Measurements from ENCODE around the gene PRKAA1. TPM values are rescaled to one million over a fixed set of nuclear protein-coding genes. Genes with fewer than 3 reads are reported as not detected.
"Not testable (repeated sequence)": the region's sequence is repeated elsewhere in the genome, so short reads cannot be mapped to it uniquely, and the experiment has no call there.

Gene PRKAA1
- total RNA-seq, 2 donors from 2014 or later = 92.3 to 94.9 TPM

DNA sequence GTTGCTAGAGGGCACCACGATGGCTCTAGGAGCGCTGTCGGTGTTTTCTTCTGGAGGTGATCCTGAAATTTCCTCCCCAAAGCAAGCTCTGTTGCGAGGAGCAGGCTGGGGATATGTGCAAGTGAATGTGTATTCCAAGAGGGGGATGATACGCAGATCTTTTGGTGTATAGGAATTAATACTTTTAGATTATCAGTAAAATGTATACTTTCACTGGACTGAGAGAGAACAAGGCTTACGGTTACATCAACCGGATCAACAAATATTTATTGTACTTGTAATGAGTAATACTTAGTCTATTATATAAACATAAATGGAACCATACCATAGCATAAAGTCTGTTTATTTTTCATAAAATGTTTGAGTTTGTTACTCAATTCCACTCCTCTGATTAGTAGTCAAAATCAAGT is 632 bp upstream of the PRKAA1 start:
- no peaks in the 10 kb centered on the region for H3K36me3 Mint-ChIP-seq
- no peak for DNase-seq (ENCODE audit: low spot score)
- peaks cover 33 to 38% of the 10 kb centered on the region in 2 donors for H3K4me1 Mint-ChIP-seq (ENCODE audit: low read depth in 2 of 2)
- no peaks in the 10 kb centered on the region for H3K27me3 Mint-ChIP-seq
- H3K9me3 Mint-ChIP-seq = no peaks in the 10 kb centered on the region
- H3K27ac Mint-ChIP-seq = peak overlapping the region; percentile 85 to 92
- peak overlapping the region; percentile 88 for H3K4me3 Mint-ChIP-seq
- ATAC-seq = no peak

DNA sequence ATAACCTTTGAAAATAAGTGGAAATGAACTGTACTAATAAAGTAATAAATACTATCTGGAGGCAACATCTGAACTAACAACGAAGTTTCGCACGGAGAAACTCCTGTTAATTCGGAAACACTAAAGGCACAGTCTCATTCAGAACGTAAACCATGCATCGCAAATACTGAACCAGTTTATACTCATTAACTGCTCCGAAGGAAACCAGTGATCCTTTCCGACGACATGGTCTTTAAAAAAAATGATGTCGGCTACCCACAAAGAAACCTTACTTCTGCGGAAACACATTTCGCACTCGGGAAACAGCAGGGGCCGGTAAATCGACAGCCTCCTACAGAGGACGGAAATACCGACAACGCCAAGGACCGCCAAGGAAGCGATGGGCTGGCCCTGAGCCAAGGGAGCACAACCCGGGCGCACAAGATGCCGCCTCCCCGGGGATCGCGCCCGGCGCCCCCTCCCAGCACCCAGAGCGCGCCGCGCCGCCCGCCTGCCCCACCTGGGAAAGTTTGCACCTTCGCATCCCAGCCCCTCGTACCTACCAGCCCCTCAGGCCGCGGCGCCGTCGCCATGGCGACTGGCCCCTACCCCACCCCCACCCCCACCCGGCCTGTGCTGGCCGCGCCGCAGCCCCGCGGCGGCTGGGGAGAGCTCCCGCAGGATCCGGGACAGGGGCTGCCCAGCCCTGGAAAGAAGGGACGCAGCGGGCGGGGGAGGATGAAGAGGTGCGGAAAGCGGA is 732 bp downstream of the PRKAA1 start:
- Mint-ChIP-seq H3K27ac (peak overlapping the region; percentile 85 to 92), H3K9me3 (no peaks in the 10 kb centered on the region), H3K4me1 (ENCODE audit: low read depth in 2 of 2) (peaks cover 41 to 46% of the 10 kb centered on the region in 2 donors), H3K36me3 (no peaks in the 10 kb centered on the region), H3K4me3 (peak overlapping the region; percentile 88), H3K27me3 (no peaks in the 10 kb centered on the region)
- ATAC-seq (peak; percentile 74 to 76), DNase-seq (ENCODE audit: low spot score) (peak; percentile 82)

DNA sequence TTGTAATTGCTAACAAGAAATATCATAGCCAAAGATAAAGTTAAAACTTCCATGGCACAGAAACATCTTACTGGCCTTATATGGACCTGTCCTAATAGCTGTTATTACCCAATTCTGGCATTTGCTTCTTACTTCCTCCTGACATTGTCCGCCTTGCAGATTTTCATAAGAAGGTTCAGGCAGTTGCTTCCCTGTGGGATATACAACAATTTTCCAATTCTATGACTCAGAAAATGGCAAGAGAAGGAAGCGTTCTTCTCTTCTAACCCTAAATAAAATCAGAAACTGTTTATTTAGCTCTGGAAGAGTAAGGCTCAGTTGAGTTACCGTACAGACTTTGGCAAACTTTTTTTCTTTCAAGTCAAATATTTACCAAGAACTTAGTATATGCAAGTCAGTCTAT is 1.7 kb downstream of the PRKAA1 start:
- no peaks in the 10 kb centered on the region for H3K36me3 Mint-ChIP-seq
- H3K9me3 Mint-ChIP-seq = no peaks in the 10 kb centered on the region
- no peaks in the 10 kb centered on the region for H3K27me3 Mint-ChIP-seq
- peaks cover 41 to 46% of the 10 kb centered on the region in 2 donors for H3K4me1 Mint-ChIP-seq (ENCODE audit: low read depth in 2 of 2)
- ATAC-seq (no peak), DNase-seq (ENCODE audit: low spot score) (no peak)
- H3K4me3 Mint-ChIP-seq = peak overlapping the region; percentile 88
- peak overlapping the region; percentile 85 to 92 for H3K27ac Mint-ChIP-seq

DNA sequence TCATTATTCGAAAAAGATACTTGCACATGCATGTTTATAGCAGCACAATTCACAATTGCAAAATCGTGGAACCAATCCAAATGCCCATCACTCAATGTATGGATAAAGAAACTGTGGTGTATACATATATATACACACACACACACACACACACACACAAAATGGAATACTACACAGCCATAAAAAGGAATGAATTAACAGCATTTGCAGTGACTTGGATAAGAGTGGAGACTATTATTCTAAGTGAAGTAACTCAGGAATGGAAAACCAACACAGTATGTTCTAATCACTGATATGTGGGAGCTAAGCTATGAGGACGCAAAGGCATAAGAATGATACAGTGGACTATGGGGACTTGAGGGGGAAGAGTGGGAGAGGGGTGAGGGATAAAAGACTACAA is 3.3 kb downstream of the PRKAA1 start:
- not testable (repeated sequence) for H3K27ac Mint-ChIP-seq; H3K4me3 Mint-ChIP-seq; ATAC-seq; H3K36me3 Mint-ChIP-seq; DNase-seq (ENCODE audit: low spot score); H3K27me3 Mint-ChIP-seq; H3K9me3 Mint-ChIP-seq
- peaks cover 46 to 53% of the 10 kb centered on the region in 2 donors for H3K4me1 Mint-ChIP-seq (ENCODE audit: low read depth in 2 of 2)

DNA sequence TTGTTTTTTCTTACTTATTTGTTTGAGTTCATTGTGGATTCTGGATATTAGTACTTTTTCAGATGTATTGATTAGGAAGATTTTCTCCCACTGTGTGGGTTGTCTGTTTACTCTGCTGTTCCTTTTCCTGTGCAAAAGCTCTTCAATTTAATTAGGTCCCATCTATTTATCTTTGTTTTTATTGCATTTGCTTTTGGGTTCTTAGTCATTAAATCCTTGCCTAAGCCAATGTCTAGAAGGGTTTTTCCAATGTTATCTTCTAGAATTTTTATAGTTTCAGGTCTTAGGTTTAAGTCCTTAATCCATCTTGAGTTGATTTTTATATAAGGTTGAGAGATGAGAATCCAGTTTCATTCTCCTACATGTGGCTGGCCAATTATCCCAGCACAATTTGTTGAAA is 3.8 kb downstream of the PRKAA1 start:
- not testable (repeated sequence) for H3K4me3 Mint-ChIP-seq; H3K9me3 Mint-ChIP-seq; DNase-seq (ENCODE audit: low spot score); H3K27ac Mint-ChIP-seq; H3K36me3 Mint-ChIP-seq; H3K27me3 Mint-ChIP-seq; ATAC-seq
- peaks cover 47 to 56% of the 10 kb centered on the region in 2 donors for H3K4me1 Mint-ChIP-seq (ENCODE audit: low read depth in 2 of 2)

DNA sequence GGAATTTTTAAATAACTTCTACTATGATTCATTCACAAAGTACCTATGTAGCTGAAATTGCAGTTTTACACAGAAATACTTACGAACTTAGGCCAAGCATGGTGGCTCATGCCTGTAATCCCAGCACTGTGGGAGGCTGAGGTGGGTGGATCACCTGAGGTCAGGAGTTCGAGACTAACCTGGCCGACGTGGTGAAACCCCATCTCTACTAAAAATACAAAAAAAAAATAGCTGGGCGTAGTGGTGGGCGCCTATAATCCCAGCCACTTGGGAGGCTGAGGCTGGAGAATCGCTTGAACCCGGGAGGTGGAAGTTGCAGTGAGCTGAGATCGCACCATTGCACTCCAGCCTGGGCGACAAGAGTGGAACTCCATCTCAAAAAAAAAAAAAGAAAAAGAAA is 5.5 kb downstream of the PRKAA1 start:
- H3K27me3 Mint-ChIP-seq; DNase-seq (ENCODE audit: low spot score); H3K27ac Mint-ChIP-seq; H3K9me3 Mint-ChIP-seq; ATAC-seq; H3K4me3 Mint-ChIP-seq; H3K36me3 Mint-ChIP-seq: not testable (repeated sequence)
- peaks cover 51 to 62% of the 10 kb centered on the region in 2 donors for H3K4me1 Mint-ChIP-seq (ENCODE audit: low read depth in 2 of 2)

DNA sequence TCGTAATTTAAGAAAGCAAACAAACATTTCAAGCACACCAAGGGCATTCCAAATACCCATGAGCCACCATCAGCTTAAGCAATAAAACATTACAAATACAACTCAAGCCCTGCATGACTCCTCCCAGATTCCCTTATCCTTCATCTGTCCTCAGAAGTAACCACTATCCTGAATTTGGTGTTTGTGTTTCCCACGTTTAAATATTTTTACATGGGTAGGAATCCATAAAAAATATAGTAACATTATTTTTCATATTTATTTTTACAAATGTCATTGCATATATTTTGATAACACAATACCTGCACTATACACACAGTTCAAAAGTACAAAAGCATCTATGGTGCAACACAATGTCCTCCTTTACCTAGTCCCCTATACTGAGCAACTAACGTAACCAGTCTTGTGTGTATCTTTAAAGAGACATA is 6.4 kb downstream of the PRKAA1 start:
- Mint-ChIP-seq H3K36me3 (peaks cover 7% of the 10 kb centered on the region), H3K4me1 (ENCODE audit: low read depth in 2 of 2) (peaks cover 54 to 59% of the 10 kb centered on the region in 2 donors), H3K9me3 (no peaks in the 10 kb centered on the region), H3K27me3 (no peaks in the 10 kb centered on the region), H3K27ac (no peak overlapping the region), H3K4me3 (no peak overlapping the region)
- ATAC-seq = no peak
- DNase-seq (ENCODE audit: low spot score) = no peak

DNA sequence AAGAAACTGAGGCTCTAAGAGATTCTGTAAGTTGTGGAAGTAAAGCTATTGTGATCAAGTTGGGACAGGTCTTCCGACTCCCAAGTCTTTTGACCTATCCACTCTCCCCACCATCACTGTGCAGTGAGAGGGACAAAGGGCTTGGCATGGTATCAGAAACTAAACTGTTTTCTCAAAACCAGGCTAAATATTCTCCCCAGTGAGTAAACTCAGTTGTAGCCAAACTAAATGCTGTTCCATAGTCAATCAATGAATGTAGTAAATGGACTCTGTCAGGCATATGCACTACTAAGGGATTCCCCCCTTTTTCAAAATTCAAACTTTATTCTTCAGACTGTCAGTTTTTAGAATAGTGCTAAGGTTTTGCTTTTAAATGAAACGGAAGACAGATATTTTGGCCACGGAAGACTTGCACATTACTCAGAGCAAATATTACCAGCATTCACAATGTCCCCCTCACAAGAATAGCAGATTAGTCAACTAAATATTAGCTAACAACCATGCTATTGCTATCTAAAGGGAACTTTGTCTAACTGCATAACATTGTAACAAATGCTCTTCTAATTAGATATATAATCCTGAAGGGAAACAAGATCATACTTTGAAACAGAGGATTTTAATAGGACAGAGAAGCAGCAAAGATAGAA is 7.1 kb downstream of the PRKAA1 start:
- Mint-ChIP-seq H3K9me3 (no peaks in the 10 kb centered on the region), H3K36me3 (peaks cover 7% of the 10 kb centered on the region), H3K27me3 (no peaks in the 10 kb centered on the region), H3K27ac (peak overlapping the region in 1 of 2 donors; percentile 19), H3K4me1 (ENCODE audit: low read depth in 2 of 2) (peaks cover 53 to 54% of the 10 kb centered on the region in 2 donors), H3K4me3 (no peak overlapping the region)
- DNase-seq (ENCODE audit: low spot score) (no peak), ATAC-seq (no peak)

DNA sequence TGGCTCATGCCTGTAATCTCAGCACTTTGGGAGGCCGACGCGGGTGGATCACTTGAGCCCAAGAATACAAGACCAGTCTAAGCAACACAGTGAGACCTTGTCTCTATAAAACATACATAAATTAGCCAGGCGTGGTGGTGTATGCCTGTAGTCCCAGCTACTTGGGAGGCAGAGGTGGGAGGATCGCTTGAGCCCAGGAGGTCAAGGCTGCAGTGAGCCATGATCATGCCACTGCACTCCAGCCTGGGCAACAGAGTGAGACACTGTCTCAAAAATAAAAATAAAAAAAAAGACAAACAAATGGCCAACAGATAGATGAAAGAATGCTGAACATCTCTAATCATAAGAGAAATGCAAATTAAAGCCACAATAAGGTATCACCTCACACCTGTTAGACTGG is 9.2 kb downstream of the PRKAA1 start:
- not testable (repeated sequence) for H3K4me3 Mint-ChIP-seq; H3K9me3 Mint-ChIP-seq; ATAC-seq; H3K27ac Mint-ChIP-seq; DNase-seq (ENCODE audit: low spot score); H3K27me3 Mint-ChIP-seq
- H3K36me3 Mint-ChIP-seq = peaks cover 13% of the 10 kb centered on the region
- H3K4me1 Mint-ChIP-seq (ENCODE audit: low read depth in 2 of 2) = peaks cover 46 to 51% of the 10 kb centered on the region in 2 donors

DNA sequence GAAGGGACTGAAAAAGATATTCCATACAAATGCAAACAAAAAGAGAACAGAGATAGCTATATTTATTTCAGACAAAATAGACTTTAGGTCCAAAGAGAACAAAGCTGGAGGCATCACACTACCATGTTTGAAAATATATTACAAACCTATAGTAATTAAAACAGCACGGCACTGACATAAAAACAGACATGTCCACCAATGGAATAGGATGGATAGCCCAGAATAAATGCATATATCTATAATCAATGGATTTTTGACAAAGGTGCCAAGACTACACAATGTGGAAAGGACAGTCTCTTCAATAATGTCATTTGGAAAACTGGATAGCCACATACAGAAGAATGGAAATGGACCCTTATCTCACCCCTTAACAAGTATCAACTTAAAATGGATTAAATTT is 10.2 kb downstream of the PRKAA1 start:
- H3K36me3 Mint-ChIP-seq = peaks cover 13% of the 10 kb centered on the region
- no peaks in the 10 kb centered on the region for H3K27me3 Mint-ChIP-seq
- no peak overlapping the region for H3K4me3 Mint-ChIP-seq
- H3K9me3 Mint-ChIP-seq = no peaks in the 10 kb centered on the region
- ATAC-seq (no peak), DNase-seq (ENCODE audit: low spot score) (no peak)
- no peak overlapping the region for H3K27ac Mint-ChIP-seq
- peaks cover 37 to 43% of the 10 kb centered on the region in 2 donors for H3K4me1 Mint-ChIP-seq (ENCODE audit: low read depth in 2 of 2)

DNA sequence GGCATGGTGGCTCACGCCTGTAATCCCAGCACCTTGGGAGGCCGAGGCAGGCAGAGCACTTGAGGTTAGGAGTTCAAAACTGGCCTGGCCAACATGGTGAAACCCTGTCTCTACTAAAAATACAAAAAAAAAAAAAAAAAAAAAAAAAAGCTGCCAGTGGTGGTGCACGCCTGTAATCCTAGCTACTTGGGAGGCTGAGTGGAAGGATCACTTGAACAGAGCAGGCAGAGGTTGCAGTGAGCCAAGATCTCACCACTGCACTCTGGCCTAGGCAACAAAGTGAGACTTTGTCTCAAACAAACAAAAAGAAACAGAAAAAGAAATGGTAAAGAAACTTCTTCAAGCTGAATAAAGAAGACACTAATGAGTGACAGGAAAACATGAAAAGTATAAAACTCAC is 11.5 kb downstream of the PRKAA1 start:
- not testable (repeated sequence) for DNase-seq (ENCODE audit: low spot score); ATAC-seq; H3K4me3 Mint-ChIP-seq; H3K27ac Mint-ChIP-seq; H3K27me3 Mint-ChIP-seq; H3K9me3 Mint-ChIP-seq
- peaks cover 47 to 53% of the 10 kb centered on the region in 2 donors for H3K4me1 Mint-ChIP-seq (ENCODE audit: low read depth in 2 of 2)
- H3K36me3 Mint-ChIP-seq = peaks cover 13% of the 10 kb centered on the region

DNA sequence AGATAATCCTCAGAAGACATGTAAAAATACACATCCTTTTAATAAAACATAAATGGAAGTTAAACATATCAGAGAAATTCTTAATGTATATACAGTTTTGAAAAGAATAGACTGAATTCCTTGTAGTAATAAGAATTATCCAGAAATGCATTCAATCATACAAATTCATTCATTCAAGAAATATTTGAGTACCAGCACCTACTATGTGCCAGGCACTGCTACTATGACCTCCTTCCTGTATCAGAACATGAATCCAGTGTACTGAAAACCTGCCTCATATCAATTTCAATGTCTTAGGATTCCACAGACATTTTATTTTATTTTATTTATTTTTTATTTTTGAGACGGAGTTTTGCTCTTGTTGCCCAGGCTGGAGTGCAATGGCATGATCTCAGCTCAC is 13.3 kb downstream of the PRKAA1 start:
- no peaks in the 10 kb centered on the region for H3K9me3 Mint-ChIP-seq
- DNase-seq (ENCODE audit: low spot score) (no peak), ATAC-seq (no peak)
- H3K4me1 Mint-ChIP-seq (ENCODE audit: low read depth in 2 of 2) = peaks cover 52 to 54% of the 10 kb centered on the region in 2 donors
- H3K27ac Mint-ChIP-seq = no peak overlapping the region
- no peak overlapping the region for H3K4me3 Mint-ChIP-seq
- H3K36me3 Mint-ChIP-seq = peaks cover 13% of the 10 kb centered on the region
- no peaks in the 10 kb centered on the region for H3K27me3 Mint-ChIP-seq

DNA sequence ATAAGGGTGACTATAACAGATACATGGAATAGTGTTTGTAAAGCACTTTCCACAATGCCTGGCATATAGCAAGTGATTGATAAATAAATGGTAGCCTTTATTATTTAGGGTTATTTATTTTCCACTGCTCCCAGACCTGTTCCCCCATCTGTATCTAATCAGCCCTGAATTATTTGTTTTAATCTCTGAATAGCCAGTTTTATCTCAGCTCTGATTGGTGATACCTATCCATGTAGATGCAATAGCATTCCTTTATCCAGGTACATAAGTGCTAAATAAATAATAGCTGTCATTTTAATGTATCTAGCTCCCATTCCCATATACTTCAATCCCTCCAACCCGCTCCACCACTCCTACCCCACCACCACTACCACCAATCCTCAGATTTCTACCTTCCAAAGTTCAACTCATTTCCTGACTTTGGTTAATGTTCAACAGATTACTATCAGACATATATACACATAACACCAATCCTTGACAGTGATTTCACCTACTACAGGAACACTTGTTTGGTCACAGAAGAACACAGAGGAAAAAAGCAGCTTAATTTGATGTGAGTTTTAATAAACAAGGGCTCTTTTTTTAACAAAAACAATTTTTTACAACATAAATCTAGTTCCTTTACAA is 14.0 kb downstream of the PRKAA1 start:
- Mint-ChIP-seq H3K9me3 (no peaks in the 10 kb centered on the region), H3K27me3 (no peaks in the 10 kb centered on the region), H3K4me3 (no peak overlapping the region), H3K27ac (no peak overlapping the region), H3K36me3 (peaks cover 13% of the 10 kb centered on the region), H3K4me1 (ENCODE audit: low read depth in 2 of 2) (peaks cover 48 to 55% of the 10 kb centered on the region in 2 donors)
- ATAC-seq = no peak
- DNase-seq (ENCODE audit: low spot score) = no peak

DNA sequence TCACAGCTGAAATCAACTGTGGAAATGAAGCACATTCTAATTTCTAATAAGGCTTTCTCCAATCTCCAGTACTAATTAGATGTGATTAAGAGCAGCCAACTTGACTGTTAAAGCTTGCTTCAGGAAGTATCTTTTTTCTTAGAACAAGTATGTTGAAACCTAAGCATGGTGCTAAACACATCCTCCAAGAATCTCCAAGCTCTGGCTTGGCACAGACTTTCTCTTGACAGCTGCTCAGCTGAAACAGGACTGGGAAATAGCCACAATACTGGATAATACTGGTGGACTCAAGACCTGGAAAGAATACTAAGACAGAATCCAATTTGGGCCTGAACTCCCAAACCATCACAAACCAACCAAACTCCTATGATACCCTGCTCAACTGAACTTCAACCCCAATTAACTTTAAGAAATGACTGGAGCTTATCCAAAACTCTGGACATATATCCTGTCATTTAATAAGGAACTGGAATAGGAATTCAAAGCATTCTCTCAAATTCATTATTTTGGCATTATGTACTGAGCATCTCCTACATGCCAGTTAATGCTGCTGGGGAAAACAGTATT is 16.2 kb downstream of the PRKAA1 start:
- Mint-ChIP-seq H3K9me3 (no peaks in the 10 kb centered on the region), H3K27me3 (no peaks in the 10 kb centered on the region), H3K27ac (peak overlapping the region in 1 of 2 donors; percentile 53), H3K36me3 (peaks cover 5% of the 10 kb centered on the region), H3K4me1 (ENCODE audit: low read depth in 2 of 2) (peaks cover 38 to 43% of the 10 kb centered on the region in 2 donors), H3K4me3 (no peak overlapping the region)
- DNase-seq (ENCODE audit: low spot score) (no peak), ATAC-seq (no peak)

Measured in natural killer cell treated with Interleukin-12 subunit alpha and Interleukin-12 subunit beta and Interleukin-15 and Interleukin-18, amount 100 ng/mL, for 72 hours (primary cell).